ENCODE results near the gene ZNF43.
"Not testable (repeated sequence)": the region's sequence is repeated elsewhere in the genome, so short reads cannot be mapped to it uniquely, and the experiment has no call there.

Gene ZNF43

GRCh38 chr19:21812448-21812847, 23.5 kb downstream of the ZNF43 start:
- in situ Hi-C loops (cut with MboI; ENCODE audit: low sequenced_read_pairs) = no loop called here

- in situ Hi-C loops (cut with MboI; ENCODE audit: low sequenced_read_pairs) = not testable (repeated sequence)
Observed at GRCh38 chr19:21808400-21809000, 27.5 kb downstream of the ZNF43 start.

GRCh38 chr19:21789466-21790085, 46.4 kb downstream of the ZNF43 start:
- in situ Hi-C loops (cut with MboI; ENCODE audit: low sequenced_read_pairs) = no loop called here

- in situ Hi-C loops (cut with MboI; ENCODE audit: low sequenced_read_pairs) = no loop called here
Observed at GRCh38 chr19:21786936-21787335, 49.0 kb downstream of the ZNF43 start.

GRCh38 chr19:21775792-21776191, 60.2 kb downstream of the ZNF43 start:
- in situ Hi-C loops (cut with MboI; ENCODE audit: low sequenced_read_pairs) = not testable (repeated sequence)

GRCh38 chr19:21767065-21767800, 68.7 kb downstream of the ZNF43 start, which contains the start of gene ZNF100:
Gene ZNF100, minus strand, starts transcription at chr19:21767579. Its CDS starts 150 bp downstream, at chr19:21767429.
- in situ Hi-C loops (cut with MboI; ENCODE audit: low sequenced_read_pairs) = no loop called here

- in situ Hi-C loops (cut with MboI; ENCODE audit: low sequenced_read_pairs) = not testable (repeated sequence)
Observed at GRCh38 chr19:21766705-21767064, 69.3 kb downstream of the ZNF43 start.

- in situ Hi-C loops (cut with MboI; ENCODE audit: low sequenced_read_pairs) = no loop called here
Observed at GRCh38 chr19:21765151-21765550, 70.8 kb downstream of the ZNF43 start.

- in situ Hi-C loops (cut with MboI; ENCODE audit: low sequenced_read_pairs) = not testable (repeated sequence)
Observed at GRCh38 chr19:21761547-21761946, 74.4 kb downstream of the ZNF43 start.

- in situ Hi-C loops (cut with MboI; ENCODE audit: low sequenced_read_pairs) = no loop called here
Observed at GRCh38 chr19:21758296-21758695, 77.7 kb downstream of the ZNF43 start.

GRCh38 chr19:21755555-21755954, 80.4 kb downstream of the ZNF43 start:
- in situ Hi-C loops (cut with MboI; ENCODE audit: low sequenced_read_pairs) = not testable (repeated sequence)
